PC-3 (cell line): Measurements from ENCODE around the gene CLCC1. TPM values are rescaled to one million over a fixed set of nuclear protein-coding genes. Genes with fewer than 3 reads are reported as not detected.

Experiments
- ATAC-seq: fragments of 200-7000 bp; cut with Tn5 transposase; 2 replicates; pipeline ENCODE4 v1.9.1; 2020; ENCODE audit warnings: mild to moderate bottlenecking, moderate library complexity
- BruUV-seq: library from RNA; stranded (reverse); fragments of 400-500 nt; replicated peaks from 2 replicates; lab custom pipeline; 2021; lab: Mats Ljungman, UMichigan
- CTCF ChIA-PET: fragments of 300-600 bp; sonication (Branson Sonifier 250); formaldehyde crosslinking; loops from one replicate; lab custom pipeline; 2022; ENCODE audit warnings: antibody characterized with exemption; lab: Charles Lee
- POLR2A ChIA-PET: fragments of 300-600 bp; sonication (Branson Sonifier 250); formaldehyde crosslinking; loops from one replicate; lab custom pipeline; 2022; ENCODE audit warnings: antibody characterized with exemption; ENCODE audit not compliant: unreplicated experiment; lab: Charles Lee
- DNase-seq: peaks from one replicate; pipeline ENCODE4 v3.0.0-alpha.2; 2015
- H2AFZ ChIP-seq: fragments of 300-600 bp; sonication (generic); 2 replicates; pipeline ENCODE4 v1.6.0; 2016; ENCODE audit warnings: antibody characterized with exemption, low read length
- H3F3A ChIP-seq: fragments of 300-600 bp; sonication (generic); one replicate; pipeline ENCODE4 v1.6.0; 2017; ENCODE audit warnings: antibody characterized with exemption, low read length, control low read depth, mild to moderate bottlenecking; ENCODE audit not compliant: unreplicated experiment
- H3K27ac ChIP-seq: fragments of 300-600 bp; sonication (generic); 2 replicates; pipeline ENCODE4 v1.5.1; 2016; ENCODE audit warnings: mild to moderate bottlenecking, low read length
- H3K27me3 ChIP-seq: fragments of 300-600 bp; sonication (generic); 2 replicates; pipeline ENCODE4 v1.6.1; 2016; ENCODE audit warnings: low read length, mixed read lengths
- H3K36me3 ChIP-seq: fragments of 300-600 bp; sonication (generic); 2 replicates; pipeline ENCODE4 v1.6.1; 2016; ENCODE audit warnings: low read depth, mixed run types, low read length, mixed read lengths
- H3K4me1 ChIP-seq: fragments of 300-600 bp; sonication (generic); 2 replicates; pipeline ENCODE4 v1.5.1; 2016; ENCODE audit warnings: low read length; ENCODE audit not compliant: insufficient read depth
- H3K4me2 ChIP-seq: fragments of 300-600 bp; sonication (generic); 2 replicates; pipeline ENCODE4 v1.6.0; 2016; ENCODE audit warnings: low read length
- H3K4me3 ChIP-seq: fragments of 300-600 bp; sonication (generic); 2 replicates; pipeline ENCODE4 v1.5.1; 2016; ENCODE audit warnings: mild to moderate bottlenecking, low read length, mixed read lengths
- H3K79me2 ChIP-seq: fragments of 300-600 bp; sonication (generic); 2 replicates; pipeline ENCODE4 v1.6.1; 2017; ENCODE audit warnings: low read length, mixed read lengths
- H3K9ac ChIP-seq: fragments of 300-600 bp; sonication (generic); 2 replicates; pipeline ENCODE4 v1.6.0; 2016; ENCODE audit warnings: mild to moderate bottlenecking, low read length
- H3K9me2 ChIP-seq: fragments of 300-600 bp; sonication (generic); replicated peaks from 2 replicates; pipeline ENCODE4 v1.6.1; 2016; ENCODE audit warnings: mixed run types, low read length, mixed read lengths
- H3K9me3 ChIP-seq: fragments of 300-600 bp; sonication (generic); 2 replicates; pipeline ENCODE4 v1.6.1; 2016; ENCODE audit warnings: low read length, mixed read lengths
- H4K20me1 ChIP-seq: fragments of 300-600 bp; sonication (generic); 2 replicates; pipeline ENCODE4 v1.6.1; 2016; ENCODE audit warnings: low read length, mixed read lengths
- EZH2 ChIP-seq: fragments of 300-600 bp; sonication (generic); IDR thresholded peaks from one replicate; pipeline ENCODE4 v1.6.1; 2017; ENCODE audit warnings: antibody characterized with exemption, mild to moderate bottlenecking, low read length; ENCODE audit not compliant: unreplicated experiment
- EZH2phosphoT487 ChIP-seq: fragments of 300-600 bp; sonication (generic); IDR thresholded peaks from 2 replicates; pipeline ENCODE4 v1.6.1; 2018; ENCODE audit warnings: mild to moderate bottlenecking, antibody characterized with exemption, low read length, borderline replicate concordance
- intact Hi-C: fragments of 100-400 bp; cut with micrococcal nuclease; formaldehyde crosslinking; loops from 2 replicates; pipeline ENCODE4 v1.9.0; 2023
- total RNA-seq: library from RNA; depleted of rRNA; stranded (reverse); fragments of >200 nt; gene quantifications from 2 replicates; pipeline ENCODE4 v1.2.3, GENCODE V29; 2014
- TF ChIP-seq, protein P1 (sequence below): fragments of 300-600 bp; sonication (generic); conservative IDR thresholded peaks from 2 replicates; pipeline ENCODE4 v1.5.1; 2017; ENCODE audit warnings: antibody characterized with exemption, low read depth, mild to moderate bottlenecking, low read length

Gene CLCC1
- total RNA-seq, 1 experiment from 2014 or later: 30.4 TPM

DNA sequence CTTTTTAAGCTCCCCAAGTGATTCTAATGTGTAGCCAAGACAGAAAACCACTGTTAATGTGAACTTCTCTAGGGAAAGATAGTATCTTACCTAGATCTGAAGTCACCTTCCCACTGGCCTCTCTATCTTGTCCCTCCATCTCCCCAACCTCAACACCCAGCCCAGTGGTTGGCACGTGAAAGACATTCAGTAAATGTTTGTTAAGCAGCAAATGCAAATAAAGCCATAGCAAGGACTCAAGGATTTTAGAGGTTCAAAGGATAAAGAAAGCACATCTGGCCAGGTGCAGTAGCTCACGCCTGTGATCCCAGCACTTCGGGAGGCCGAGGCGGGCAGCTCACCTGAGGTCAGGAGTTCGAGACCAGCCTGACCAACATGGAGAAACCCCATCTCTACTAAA is 9.8 kb downstream of the CLCC1 start:
- H3K36me3 ChIP-seq: peaks cover 7% of the 10 kb centered on the region; the same call in 1 of the 2 replicates
- CTCF ChIA-PET: no interaction called here
- intact Hi-C loops: no loop called here
- no peaks in the 10 kb centered on the region for H3F3A ChIP-seq
- H3K4me1 ChIP-seq: no peaks in the 10 kb centered on the region
- H3K79me2 ChIP-seq: peaks cover 84% of the 10 kb centered on the region
- no peak overlapping the region for H3K4me3 ChIP-seq
- TF ChIP-seq, protein P1, sequence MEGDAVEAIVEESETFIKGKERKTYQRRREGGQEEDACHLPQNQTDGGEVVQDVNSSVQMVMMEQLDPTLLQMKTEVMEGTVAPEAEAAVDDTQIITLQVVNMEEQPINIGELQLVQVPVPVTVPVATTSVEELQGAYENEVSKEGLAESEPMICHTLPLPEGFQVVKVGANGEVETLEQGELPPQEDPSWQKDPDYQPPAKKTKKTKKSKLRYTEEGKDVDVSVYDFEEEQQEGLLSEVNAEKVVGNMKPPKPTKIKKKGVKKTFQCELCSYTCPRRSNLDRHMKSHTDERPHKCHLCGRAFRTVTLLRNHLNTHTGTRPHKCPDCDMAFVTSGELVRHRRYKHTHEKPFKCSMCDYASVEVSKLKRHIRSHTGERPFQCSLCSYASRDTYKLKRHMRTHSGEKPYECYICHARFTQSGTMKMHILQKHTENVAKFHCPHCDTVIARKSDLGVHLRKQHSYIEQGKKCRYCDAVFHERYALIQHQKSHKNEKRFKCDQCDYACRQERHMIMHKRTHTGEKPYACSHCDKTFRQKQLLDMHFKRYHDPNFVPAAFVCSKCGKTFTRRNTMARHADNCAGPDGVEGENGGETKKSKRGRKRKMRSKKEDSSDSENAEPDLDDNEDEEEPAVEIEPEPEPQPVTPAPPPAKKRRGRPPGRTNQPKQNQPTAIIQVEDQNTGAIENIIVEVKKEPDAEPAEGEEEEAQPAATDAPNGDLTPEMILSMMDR: no peak
- no peak for TF ChIP-seq EZH2
- H3K9me3 ChIP-seq: no peaks in the 10 kb centered on the region
- no peaks in the 10 kb centered on the region; the same call in 1 of the 2 replicates for H4K20me1 ChIP-seq
- no peak for ATAC-seq
- no peak overlapping the region for H3K27ac ChIP-seq
- no peak overlapping the region for H3K4me2 ChIP-seq
- DNase-seq: no peak
- BruUV-seq: no TSS peak
- H3K9ac ChIP-seq: no peak overlapping the region
- no peaks in the 10 kb centered on the region for H3K9me2 ChIP-seq
- POLR2A ChIA-PET: no interaction called here
- no peaks in the 10 kb centered on the region for H3K27me3 ChIP-seq
- H2AFZ ChIP-seq: no peak overlapping the region

DNA sequence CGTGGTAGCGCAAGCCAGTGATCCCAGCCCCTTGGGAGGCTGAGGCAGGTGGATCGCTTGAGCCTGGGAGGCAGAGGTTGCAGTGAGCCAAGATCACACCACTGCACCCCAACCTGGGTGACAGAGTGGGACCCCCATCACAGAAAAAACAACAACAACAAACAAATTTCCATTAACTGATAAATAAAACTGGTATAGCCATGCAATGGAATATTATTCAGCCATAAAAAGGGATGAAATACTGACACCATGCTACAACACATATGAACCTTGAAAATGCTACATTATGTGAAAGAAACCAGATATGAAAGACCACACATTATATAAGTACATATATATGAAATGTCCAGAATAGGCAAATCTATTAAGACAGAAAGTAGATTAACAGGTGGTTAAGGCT is 12.0 kb downstream of the CLCC1 start:
- Histone ChIP-seq H3K9ac (no peak overlapping the region), H2AFZ (no peak overlapping the region), H4K20me1 (no peaks in the 10 kb centered on the region; the same call in 1 of the 2 replicates), H3K27me3 (no peaks in the 10 kb centered on the region), H3K4me3 (no peak overlapping the region), H3K9me3 (no peaks in the 10 kb centered on the region), H3K4me2 (no peak overlapping the region), H3K27ac (no peak overlapping the region), H3K9me2 (no peaks in the 10 kb centered on the region), H3K4me1 (no peaks in the 10 kb centered on the region), H3F3A (no peaks in the 10 kb centered on the region), H3K79me2 (peaks cover 74% of the 10 kb centered on the region), H3K36me3 (peaks cover 17% of the 10 kb centered on the region)
- ChIA-PET CTCF (no interaction called here), POLR2A (no interaction called here)
- TF ChIP-seq EZH2: no peak
- TF ChIP-seq EZH2phosphoT487: no peak
- TF ChIP-seq, protein P1: no peak
- ATAC-seq (no peak), DNase-seq (no peak)
- intact Hi-C loops: no loop called here
- BruUV-seq: no TSS peak

DNA sequence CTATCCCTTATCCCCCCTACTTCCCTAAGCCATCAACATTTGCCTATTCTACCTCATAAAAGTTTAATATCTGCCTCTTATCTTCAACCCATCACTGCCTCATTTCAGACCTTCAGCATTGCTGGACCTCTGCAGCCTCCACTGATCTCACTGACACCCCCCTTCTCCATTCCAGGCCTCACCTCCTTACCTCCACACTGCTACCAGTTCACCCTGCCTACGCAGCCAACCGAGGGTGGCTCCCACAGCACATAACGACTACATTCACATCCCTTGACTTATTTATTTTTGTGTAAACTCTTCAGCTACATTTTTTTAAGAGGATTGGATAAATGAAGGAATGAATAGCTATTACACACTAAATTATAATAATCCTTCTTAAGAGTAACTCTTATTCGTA is 14.2 kb downstream of the CLCC1 start:
- no peaks in the 10 kb centered on the region; the same call in 1 of the 2 replicates for H4K20me1 ChIP-seq
- no peaks in the 10 kb centered on the region for H3K27me3 ChIP-seq
- ATAC-seq (no peak), DNase-seq (no peak)
- no peaks in the 10 kb centered on the region for H3K9me2 ChIP-seq
- peaks cover 54% of the 10 kb centered on the region for H3K79me2 ChIP-seq
- no TSS peak for BruUV-seq
- H3K27ac ChIP-seq: no peak overlapping the region
- H3K4me2 ChIP-seq: no peak overlapping the region
- POLR2A ChIA-PET: no interaction called here
- H3K4me1 ChIP-seq: no peaks in the 10 kb centered on the region
- CTCF ChIA-PET: no interaction called here
- no peak overlapping the region for H2AFZ ChIP-seq
- no peaks in the 10 kb centered on the region for H3K9me3 ChIP-seq
- H3K4me3 ChIP-seq: no peak overlapping the region
- peaks cover 22% of the 10 kb centered on the region for H3K36me3 ChIP-seq
- intact Hi-C loops: no loop called here
- H3K9ac ChIP-seq: no peak overlapping the region
- TF ChIP-seq, protein P1: no peak
- TF ChIP-seq EZH2phosphoT487 (no peak), EZH2 (no peak)
- H3F3A ChIP-seq: no peaks in the 10 kb centered on the region
